ENCODE data around the gene PRIMPOL.
A peak's percentile ranks its signal among the peaks of the same experiment; 100 is the strongest.
"Not testable (repeated sequence)": the region's sequence is repeated elsewhere in the genome, so short reads cannot be mapped to it uniquely, and the experiment has no call there.

Gene PRIMPOL, protein sequence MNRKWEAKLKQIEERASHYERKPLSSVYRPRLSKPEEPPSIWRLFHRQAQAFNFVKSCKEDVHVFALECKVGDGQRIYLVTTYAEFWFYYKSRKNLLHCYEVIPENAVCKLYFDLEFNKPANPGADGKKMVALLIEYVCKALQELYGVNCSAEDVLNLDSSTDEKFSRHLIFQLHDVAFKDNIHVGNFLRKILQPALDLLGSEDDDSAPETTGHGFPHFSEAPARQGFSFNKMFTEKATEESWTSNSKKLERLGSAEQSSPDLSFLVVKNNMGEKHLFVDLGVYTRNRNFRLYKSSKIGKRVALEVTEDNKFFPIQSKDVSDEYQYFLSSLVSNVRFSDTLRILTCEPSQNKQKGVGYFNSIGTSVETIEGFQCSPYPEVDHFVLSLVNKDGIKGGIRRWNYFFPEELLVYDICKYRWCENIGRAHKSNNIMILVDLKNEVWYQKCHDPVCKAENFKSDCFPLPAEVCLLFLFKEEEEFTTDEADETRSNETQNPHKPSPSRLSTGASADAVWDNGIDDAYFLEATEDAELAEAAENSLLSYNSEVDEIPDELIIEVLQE

DNA sequence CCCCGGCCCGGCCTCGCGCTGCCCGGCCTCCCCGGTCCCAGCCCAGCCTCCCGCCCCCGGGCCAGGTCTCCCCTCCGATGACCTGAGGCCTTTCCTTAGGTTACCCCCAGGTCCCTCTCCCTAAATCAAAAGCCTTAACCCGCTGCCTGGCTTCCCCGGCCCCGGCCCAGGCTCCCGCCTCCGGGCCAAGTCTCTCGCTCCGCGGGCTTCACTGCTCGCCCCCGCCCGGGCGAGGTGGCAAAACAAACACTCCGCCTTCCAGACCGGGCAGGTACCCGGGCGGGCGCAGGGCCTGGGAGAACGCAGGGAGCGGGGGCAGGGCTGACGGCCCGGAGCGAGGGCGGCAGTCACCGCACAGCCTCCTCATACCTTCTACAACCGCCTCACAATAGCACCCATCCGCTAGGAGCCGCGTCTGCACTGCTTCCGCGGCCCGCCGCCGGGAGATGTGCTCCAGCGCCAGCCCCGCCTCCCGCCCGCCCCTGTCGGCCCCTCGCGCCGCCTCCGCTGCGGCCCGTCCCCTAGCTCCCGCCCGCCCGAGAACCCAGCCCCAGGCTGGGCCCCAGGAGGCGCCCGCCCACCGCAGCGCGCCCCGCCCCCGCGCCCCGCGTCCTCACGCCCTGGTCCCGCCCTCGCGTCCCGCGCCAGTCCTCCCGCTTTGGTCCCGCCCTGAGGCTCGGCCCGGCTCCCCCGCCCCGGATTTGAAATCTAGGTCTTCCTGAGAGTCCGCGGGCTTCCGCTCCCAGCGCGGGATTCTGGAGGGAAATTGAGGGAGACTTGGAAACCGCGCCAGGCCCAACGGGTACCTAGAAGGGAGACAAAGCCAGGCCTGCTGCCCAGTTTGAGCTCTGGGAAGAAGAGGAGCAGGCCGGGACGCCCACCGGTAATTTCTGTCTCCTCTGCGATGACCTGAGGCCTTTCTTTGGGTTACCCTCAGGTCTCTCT is at the start of gene PRIMPOL, which contains the start of gene CASP3:
Gene PRIMPOL (plus strand): TSS at position 713 of the 945 bp plus-strand sequence. CDS start 7,403 bp downstream, outside the sequence.
Gene CASP3 (minus strand): TSS at position 422 of the 945 bp plus-strand sequence. CDS start 10,994 bp downstream, outside the sequence.
- peak; percentile 89 to 96 for DNase-seq (ENCODE audit: low read depth in 2 of 2)

DNA sequence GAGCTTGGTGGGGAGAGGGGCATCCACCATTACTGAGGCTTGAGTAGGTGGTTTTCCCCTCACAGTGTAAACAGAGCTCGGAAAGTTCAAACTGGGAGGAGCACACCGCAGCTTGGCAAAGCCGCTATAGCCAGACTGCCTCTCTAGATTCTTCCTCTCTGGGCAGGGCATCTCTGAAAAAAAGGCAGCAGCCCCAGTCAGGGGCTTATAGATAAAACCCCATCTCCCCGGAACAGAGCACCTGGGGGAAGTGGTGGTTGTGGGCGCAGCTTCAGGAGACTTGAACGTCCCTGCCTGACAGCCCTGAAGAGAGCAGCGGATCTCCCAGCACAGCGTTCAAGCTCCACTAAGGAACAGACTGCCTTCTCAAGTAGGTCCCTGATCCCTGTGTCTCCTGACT is 48.6 kb upstream of the PRIMPOL start:
- not testable (repeated sequence) for DNase-seq (ENCODE audit: low read depth in 2 of 2)

DNA sequence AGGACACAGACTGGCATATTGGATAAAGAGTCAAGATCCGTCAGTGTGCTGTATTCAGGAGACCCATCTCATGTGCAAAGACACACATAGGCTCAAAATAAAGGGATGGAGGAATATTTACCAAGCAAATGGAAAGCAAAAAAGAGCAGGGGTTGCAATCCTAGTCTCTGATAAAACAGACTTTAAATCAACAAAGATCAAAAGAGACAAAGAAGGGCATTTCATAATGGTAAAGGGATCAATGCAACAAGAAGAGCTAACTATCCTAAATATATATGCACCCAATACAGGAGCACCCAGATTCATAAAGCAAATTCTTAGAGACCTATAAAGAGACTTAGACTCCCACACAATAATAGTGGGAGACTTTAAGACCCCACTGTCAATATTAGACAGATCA is 46.7 kb upstream of the PRIMPOL start:
- DNase-seq (ENCODE audit: low read depth in 2 of 2): not testable (repeated sequence)

DNA sequence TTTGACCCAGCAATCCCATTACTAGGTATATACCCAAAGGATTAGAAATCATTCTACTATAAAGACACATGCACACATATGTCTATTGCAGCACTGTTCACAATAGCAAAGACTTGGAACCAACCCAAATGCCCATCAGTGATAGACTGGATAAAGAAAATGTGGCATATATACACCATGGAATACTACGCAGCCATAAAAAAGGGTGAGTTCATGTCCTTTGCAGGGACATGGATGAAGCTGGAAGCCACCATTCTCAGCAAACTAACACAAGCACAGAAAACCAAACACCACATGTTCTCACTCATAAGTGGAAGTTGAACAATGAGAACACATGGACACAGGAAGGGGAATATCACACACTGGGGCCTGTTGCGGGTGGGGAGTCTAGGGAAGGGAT is 42.1 kb upstream of the PRIMPOL start:
- DNase-seq (ENCODE audit: low read depth in 2 of 2): not testable (repeated sequence)

DNA sequence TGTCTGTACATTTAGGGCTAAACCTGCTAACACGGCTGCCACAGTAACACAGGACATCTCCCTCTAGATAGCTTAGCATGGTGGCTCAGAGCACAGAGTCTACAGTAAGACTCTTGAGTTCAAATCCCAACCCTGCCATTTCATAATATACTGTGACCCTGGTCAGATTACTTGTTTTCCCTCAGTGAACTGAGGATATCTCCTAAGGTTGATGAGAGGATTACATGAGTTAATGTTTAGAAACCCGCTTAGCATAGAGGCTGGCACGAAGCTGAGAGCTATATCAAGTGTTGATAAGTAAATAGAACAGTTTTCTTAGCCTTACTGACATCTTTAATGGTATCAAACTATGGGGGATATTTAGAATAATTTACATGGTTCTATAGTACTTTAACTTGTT is 37.5 kb upstream of the PRIMPOL start:
- no peak for DNase-seq (ENCODE audit: low read depth in 2 of 2)

DNA sequence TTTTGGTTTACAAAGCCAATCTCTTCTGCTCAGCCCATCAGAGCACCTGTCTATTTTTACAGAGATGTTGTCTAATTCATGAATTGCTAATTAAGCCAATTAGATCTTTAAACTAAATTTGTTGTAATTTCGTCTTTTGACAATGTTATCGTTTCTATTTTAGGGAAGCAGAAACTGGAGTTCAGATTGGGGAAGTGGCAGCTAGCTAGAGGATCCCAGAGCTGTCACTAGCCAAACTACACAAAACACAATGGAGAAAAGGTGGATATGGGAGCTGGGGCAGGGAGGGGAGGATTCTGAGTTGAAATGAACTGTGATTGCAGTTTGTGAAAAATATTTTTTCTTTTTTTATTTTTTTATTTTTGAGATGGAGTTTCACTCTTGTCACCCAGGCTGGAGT is 36.1 kb upstream of the PRIMPOL start:
- DNase-seq (ENCODE audit: low read depth in 2 of 2): no peak

DNA sequence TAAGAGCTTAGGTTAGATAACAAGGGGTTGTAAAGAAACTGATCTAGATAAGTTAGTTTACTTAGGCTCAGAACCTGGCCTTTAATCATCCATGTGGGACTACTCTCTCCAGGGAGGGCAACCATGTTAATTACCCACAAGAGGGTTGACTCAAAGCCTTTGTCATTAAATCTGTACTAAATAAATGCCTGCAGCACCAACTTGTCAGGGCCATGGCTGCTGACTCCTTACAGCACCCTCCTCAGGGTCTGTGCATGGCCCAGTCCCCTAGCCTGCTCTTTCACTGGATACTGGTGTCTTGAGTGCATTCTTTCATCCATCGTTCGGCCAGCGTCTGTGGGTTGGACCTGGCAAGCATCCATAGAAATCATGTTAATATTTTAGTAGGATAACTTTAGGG is 35.0 kb upstream of the PRIMPOL start:
- DNase-seq (ENCODE audit: low read depth in 2 of 2): no peak

DNA sequence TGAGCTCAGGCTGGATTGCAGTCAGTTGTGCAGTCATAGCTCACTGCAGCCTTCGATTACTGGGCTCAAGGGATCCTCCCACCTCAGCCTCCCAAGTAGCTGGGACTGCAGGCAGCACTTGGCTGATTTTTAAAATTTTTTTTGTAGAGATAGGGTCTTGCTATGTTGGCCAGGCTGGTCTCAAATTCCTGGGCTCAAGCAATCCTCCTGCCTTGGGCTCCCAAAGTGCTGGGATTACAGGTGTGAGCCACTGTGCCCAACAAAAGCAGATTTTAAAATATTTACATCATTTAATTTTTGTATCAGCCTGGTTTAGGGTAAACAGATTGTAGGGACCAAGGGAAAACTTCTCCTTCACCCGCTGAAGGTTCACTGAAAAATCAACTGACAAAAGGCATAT is 33.4 kb upstream of the PRIMPOL start:
- DNase-seq (ENCODE audit: low read depth in 2 of 2): not testable (repeated sequence)

DNA sequence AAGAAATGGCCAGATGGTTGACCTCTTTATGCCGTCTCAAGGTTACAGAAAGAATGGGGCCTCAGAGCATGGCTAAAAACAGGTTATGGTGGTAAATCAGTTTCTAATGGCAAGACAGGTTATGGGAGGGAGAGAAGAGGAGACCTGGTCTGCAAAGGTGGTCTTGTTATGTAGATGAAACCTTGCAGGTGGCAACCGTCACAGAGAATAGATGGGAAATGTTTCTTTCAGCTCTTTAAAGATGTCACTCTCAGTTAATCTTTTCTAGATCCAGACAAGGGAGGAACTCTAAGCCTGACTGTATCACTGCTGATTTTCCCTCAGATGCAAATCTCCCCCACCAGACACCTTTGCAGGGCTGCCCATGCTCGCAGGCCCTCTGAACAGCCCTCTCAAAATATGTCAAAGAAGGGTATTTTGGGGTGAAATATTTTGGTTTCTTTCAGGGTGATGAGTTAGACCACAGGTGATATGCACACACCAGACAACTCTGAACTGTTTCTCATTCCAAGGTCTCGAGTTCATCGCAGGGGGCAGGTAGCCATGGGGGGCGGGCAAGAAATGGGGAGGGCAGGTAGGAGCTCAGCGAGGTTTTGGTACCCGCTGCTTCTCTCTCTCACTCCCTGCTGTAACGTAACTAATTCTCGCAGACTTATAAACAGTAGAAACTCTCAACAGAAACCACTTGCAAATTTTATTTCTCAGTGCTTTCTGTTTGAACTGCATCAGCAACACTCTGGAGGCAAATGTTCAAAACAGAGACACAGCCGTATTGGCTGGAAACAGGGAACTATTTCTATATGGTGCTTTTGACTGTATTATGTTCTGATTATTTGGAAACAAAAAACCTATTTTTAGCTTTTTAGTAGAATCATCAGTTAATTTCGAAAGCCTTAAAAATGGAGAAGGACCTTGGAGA is 32.6 kb upstream of the PRIMPOL start:
- DNase-seq (ENCODE audit: low read depth in 2 of 2): no peak

DNA sequence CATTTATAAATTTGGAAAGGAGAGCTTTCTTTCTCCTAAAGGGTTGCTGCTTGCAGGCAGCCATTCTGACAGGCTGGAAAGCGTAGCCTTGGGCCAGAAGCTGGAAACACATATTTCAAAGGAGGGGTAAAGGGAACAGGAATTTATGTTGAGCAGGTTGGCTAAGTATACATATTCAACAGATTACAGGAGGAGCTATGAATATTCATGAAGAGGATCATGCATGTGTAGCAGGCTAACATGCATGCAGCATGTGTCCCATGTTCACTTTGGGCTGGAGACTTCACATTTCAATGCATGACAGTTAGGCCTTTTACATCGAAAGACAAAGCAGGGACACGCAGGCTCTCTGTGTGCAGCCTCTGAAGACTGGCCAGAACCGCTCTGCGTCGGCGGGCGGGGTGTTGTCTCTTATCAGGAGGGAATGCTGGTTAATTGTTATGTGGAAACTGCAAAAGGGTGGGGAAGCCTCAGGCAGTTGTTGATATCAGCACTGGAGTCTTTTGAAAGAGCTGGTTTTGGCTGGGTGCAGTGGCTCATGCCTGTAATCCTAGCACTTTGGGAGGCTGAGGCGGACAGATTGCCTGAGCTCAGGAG is 31.8 kb upstream of the PRIMPOL start:
- no peak for DNase-seq (ENCODE audit: low read depth in 2 of 2)

DNA sequence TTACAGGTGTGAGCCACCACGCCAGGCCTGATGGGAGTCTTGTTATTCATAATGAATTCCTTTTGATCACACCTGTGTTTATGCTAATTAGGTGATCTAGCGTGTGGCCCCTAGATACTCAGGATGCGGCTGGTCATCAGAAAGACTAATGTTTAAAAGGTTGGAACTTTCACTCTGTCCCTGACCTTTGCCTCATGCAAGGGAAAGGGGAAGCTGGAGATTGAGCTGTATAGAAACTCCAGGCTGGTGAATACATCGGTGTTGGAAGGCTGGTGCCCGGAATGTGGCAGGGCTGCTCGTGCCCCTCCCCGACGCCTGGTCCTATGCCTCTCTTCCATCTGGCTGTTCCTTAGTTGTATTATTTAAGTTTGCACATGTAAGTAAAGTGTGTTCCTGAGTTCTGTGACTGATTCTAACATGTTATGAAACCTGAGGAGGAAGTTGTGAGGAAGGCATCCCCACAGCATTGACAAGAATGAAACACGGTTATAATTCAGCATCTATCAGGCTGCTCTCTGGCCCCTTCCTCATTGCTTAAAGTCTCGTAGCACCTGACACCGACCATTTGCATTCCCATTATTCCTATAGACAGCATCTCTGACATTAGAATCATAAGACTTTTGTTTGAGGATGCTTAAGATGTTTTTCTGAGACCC is 29.2 kb upstream of the PRIMPOL start:
- DNase-seq (ENCODE audit: low read depth in 2 of 2): no peak

DNA sequence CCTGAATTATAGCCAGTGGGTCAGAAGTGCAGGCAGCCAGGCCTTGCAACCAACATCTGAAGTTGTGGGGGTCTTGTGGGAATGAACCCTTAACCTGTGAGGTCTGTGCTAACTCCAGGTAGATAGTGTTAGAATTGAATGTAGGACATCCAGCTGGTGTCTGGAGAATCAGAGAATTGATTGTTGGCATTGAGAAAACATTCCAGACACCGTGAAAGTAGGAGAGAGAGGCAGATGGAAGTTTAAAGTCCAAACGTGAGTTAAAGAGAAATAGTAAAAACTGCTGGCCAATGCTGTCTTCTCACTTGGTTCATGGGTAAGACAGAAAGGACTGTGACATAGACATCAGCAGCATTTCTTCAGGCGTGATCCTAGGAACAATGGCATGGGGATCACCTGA is 28.0 kb upstream of the PRIMPOL start:
- no peak for DNase-seq (ENCODE audit: low read depth in 2 of 2)

DNA sequence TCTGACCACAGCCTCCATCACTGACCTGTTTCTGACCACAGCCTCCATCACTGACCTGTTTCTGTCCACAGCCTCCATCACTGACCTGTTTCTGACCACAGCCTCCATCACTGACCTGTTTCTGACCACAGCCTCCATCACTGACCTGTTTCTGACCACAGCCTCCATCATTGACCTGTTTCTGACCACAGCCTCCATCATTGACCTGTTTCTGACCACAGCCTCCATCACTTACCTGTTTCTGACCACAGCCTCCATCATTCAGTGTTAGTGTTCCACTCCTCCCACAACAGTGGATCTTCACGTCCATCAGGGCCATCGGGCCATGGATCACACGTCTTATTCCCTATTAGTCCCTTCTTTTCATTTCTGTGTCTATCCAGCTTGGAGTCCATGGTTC is 25.0 kb upstream of the PRIMPOL start:
- DNase-seq (ENCODE audit: low read depth in 2 of 2): not testable (repeated sequence)

DNA sequence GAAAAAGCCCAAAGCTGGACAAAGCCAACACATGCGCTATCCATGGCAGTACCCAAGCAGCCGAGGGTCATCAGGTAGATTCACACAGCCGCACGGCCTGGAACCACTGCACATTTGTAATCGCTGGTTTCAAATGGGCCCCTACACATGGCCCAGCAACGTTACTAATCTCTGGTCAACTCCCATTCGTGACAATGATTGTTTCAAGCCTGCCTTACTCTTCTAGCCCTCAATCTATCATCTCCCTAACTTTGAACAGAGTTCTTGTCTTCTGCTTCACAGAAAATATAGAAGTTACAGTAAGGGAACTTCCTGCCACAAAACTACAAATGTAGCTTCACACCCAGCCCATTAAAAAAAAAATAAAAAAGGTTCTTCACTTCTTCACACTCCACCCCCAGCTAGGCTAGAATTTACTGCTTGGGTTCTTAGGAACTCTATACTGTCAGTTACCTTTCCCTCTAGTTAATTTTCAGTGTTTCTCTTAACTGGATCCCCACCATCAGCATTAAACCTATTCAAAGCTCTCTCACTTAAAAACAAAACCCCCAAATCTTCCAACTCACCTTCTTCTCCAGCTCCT is 24.5 kb upstream of the PRIMPOL start:
- no peak for DNase-seq (ENCODE audit: low read depth in 2 of 2)

DNA sequence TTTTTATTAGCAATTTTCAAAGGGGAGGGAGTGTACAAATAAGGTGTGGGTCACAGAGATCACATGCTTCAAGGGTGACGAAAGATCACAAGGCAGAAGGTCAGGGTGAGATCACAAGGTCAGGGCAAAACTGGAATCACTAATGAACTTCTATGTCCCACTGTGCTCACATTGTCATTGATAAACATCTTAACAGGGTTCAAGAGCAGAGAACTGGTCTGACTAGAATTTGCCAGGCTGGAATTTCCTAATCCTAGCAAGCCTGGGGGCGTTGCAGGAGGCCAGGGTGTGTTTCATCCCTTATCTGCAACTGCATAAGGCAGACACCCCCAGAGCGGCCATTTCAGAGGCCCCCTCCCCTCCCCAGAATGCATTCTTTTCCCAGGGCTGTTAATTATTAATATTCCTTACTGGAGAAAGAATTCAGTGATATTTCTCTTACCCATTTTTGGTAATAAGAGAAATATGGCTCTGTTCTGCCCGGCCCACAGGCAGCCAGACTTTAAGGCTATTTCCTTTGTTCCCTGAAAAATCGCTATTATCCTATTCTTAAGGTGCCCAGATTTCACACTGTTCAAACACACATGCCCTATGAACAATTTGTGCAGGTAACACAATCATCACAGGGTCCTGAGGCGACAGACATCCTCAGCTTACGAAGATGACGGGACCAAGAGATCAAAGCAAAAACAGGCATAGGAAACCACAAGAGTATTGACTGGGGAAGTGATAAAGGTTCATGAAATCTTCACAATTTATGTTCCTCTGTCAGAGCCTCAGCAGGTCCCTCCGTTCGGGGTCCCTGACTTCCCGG is 23.5 kb upstream of the PRIMPOL start:
- not testable (repeated sequence) for DNase-seq (ENCODE audit: low read depth in 2 of 2)

DNA sequence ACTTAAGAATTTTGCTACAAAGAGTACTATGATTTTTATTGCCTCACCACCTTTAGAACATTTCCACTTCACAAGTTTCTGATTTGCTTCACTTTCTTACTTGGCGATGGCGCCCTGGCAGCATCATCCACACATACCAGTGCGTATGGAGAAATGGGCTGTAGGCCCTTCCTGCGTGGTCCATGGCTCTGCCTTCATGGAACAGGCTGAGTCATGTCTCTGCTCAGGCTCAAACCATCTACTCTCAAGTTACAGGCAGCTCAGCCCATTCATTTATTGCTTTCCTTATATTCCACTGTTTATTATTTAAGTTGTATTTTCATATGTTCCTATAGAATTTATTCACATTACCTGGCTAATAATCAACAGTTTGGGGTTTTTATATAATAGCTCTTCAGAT is 21.4 kb upstream of the PRIMPOL start:
- DNase-seq (ENCODE audit: low read depth in 2 of 2): no peak

DNA sequence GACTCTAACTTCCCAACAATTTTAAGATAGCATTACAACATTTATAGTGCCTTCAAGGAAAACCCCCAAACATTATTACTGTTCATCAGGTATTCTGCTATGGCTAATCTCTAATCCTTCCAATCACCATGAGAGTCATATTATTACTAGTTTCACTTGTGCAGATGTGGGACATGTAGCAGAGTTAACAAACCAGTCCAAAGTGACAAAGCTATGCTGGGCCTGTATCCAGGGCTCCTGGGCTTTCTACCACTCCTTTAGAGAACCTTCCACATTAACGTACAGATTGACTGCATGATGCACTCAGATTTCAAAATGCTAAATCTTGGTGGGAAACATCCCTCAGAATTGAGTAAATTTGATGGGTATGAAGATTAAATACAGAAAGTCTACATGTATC is 16.7 kb upstream of the PRIMPOL start:
- DNase-seq (ENCODE audit: low read depth in 2 of 2): no peak

DNA sequence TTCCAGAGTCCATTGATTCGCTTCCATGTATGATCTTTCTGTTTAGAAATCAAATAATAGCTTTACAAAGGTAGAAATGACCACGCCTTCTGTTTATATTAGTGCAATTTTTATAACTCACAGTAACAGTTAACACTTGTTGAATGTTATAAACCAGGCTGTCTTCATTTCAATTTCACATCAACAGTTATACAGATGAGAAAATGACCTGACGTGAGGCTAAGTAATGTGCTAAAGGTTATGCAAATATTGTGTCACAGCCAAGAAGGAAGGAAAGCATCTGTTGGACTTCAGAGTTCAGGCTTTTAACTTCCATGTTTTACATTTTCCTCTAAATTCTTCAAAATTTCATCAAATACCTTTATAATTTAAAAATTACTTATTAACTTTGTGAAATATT is 14.2 kb upstream of the PRIMPOL start:
- DNase-seq (ENCODE audit: low read depth in 2 of 2): no peak

DNA sequence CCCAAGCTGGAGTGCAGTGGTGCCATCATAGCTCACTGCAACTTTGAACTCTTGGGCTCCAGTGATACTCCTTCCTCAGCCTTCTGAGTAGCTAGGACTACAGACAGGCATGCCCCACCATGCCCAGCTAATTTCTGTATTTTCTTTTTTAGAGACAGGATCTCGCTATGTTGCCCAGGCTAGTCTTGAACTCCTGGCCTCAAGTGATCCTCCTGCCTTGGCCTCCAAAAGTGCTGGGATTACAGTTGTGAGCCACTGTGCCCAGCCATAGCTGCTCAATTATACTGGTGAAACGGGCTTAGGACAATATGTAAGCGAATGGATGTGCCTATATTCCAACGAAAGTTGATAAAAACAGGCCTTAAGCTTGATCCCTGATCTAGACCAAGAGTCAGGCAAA is 13.4 kb upstream of the PRIMPOL start:
- DNase-seq (ENCODE audit: low read depth in 2 of 2): no peak
